Esophagus squamous epithelium (tissue), 5 donors: ENCODE measurements around the gene COX6A1. TPM values are rescaled to one million over a fixed set of nuclear protein-coding genes. Genes with fewer than 3 reads are reported as not detected.

Experiments
- DNase-seq: peaks from one replicate; lab custom pipeline; 2025; lab: John Stamatoyannopoulos, UW
- H3K27ac ChIP-seq, 4 donors: fragments of 200-600 bp; sonication (generic); one replicate each; pipeline ENCODE4 v1.5.1; 2016 to 2019; ENCODE audit warnings: mild to moderate bottlenecking in 1 of 4
- H3K27me3 ChIP-seq, 4 donors: fragments of 200-600 bp; sonication (generic); 1 replicate in 3 of 4; 2 replicates in 1 of 4; pipeline versions ENCODE4 v1.5.1 to v1.6.0; 2017 to 2021; ENCODE audit warnings: antibody characterized with exemption in 1 of 4
- H3K36me3 ChIP-seq, 3 donors: fragments of 200-600 bp; sonication (generic); one replicate each; pipeline ENCODE4 v1.5.1; 2016 to 2019
- H3K4me1 ChIP-seq, 3 donors: fragments of 200-600 bp; sonication (generic); one replicate each; pipeline ENCODE4 v1.5.1; 2017 to 2019
- H3K4me3 ChIP-seq, 4 donors: fragments of 200-600 bp; sonication (generic); 1 replicate in 3 of 4; 2 replicates in 1 of 4; pipeline ENCODE4 v1.5.1; 2016 to 2019; ENCODE audit warnings: mild to moderate bottlenecking in 2 of 4, moderate library complexity in 1 of 4
- H3K9me3 ChIP-seq, 3 donors: fragments of 200-600 bp; sonication (generic); one replicate each; pipeline ENCODE4 v1.5.1; 2016 to 2019
- CTCF ChIP-seq, 6 experiments: fragments of 450-650 bp in 4 of 6; fragments of 200-600 bp in 2 of 6; sonication (generic) in 2 of 6; IDR thresholded peaks; one replicate each; pipeline ENCODE4 v1.5.1; 2016 to 2019; ENCODE audit warnings: antibody characterized with exemption in 6 of 6, mild to moderate bottlenecking in 4 of 6, moderate library complexity in 4 of 6
- POLR2A ChIP-seq, 4 donors: fragments of 450-650 bp; IDR thresholded peaks; one replicate each; pipeline ENCODE4 v1.6.1; 2017; ENCODE audit warnings: antibody characterized with exemption in 4 of 4, mild to moderate bottlenecking in 4 of 4, moderate library complexity in 3 of 4
- WGBS, 2 donors: methylation state at CpG; one replicate each; pipeline ENCODE4 v1.1.5; 2018; 5-methylcytosine and 5-hydroxymethylcytosine counted together
- intact Hi-C: fragments of 100-400 bp; cut with DNase I; formaldehyde crosslinking; loops from one replicate; pipeline ENCODE4 v1.15.0; 2022
- total RNA-seq, 4 donors: library from RNA; depleted of rRNA; stranded (reverse); fragments of >200 nt; gene quantifications; one replicate each; pipeline ENCODE4 v1.1.0, GENCODE V29; 2016
- donor health status: DM: yes; HTN: yes; CAD: no.

COX6A1 gene
- total RNA-seq, 4 donors from 2014 or later, result 515 to 809 (median 685) TPM

GRCh38 chr12:120428597-120429229, 9.2 kb upstream of the COX6A1 start:
- H3K27ac ChIP-seq, result no peak overlapping the region
- no peaks in the 10 kb centered on the region for H3K36me3 ChIP-seq
- intact Hi-C loops, result no loop called here
- TF ChIP-seq POLR2A (IDR thresholded peaks at IDR 0.05), result no peak
- TF ChIP-seq CTCF (IDR thresholded peaks at IDR 0.05), result no peak
- H3K4me1 ChIP-seq, result peaks cover 0 to 9% (median 0%) of the 10 kb centered on the region in 3 donors
- H3K4me3 ChIP-seq, result no peak overlapping the region
- no peaks in the 10 kb centered on the region for H3K9me3 ChIP-seq
- H3K27me3 ChIP-seq, result peaks cover 0 to 7% (median 0%) of the 10 kb centered on the region in 4 donors
- no peak for DNase-seq
- WGBS, 2 donors, result 53 to 55% methylated on average over 8 of the region's 8 CpGs

GRCh38 chr12:120429368-120429767, 8.5 kb upstream of the COX6A1 start:
- TF ChIP-seq CTCF (IDR thresholded peaks at IDR 0.05) (no peak), POLR2A (IDR thresholded peaks at IDR 0.05) (no peak)
- 67 to 76% methylated on average over 7 of the region's 7 CpGs for WGBS, 2 donors
- no peak for DNase-seq
- Histone ChIP-seq H3K27me3 (peaks cover 0 to 7% (median 0%) of the 10 kb centered on the region in 4 donors), H3K27ac (no peak overlapping the region), H3K36me3 (no peaks in the 10 kb centered on the region), H3K9me3 (no peaks in the 10 kb centered on the region), H3K4me1 (peaks cover 0 to 9% (median 0%) of the 10 kb centered on the region in 3 donors), H3K4me3 (no peak overlapping the region)
- intact Hi-C loops, result no loop called here

- intact Hi-C loops, result loop anchor here (5.0 kb wide), 1 partner anchor 76 kb away; no protein-coding TSS in a partner anchor
- TF ChIP-seq CTCF (IDR thresholded peaks at IDR 0.05), result no peak
- TF ChIP-seq POLR2A (IDR thresholded peaks at IDR 0.05), result no peak
- DNase-seq, result no peak
- 53% methylated on average over 8 to 10 of the region's 10 CpGs for WGBS, 2 donors
- no peak overlapping the region for H3K27ac ChIP-seq
- H3K4me1 ChIP-seq, result peaks cover 0 to 14% (median 0%) of the 10 kb centered on the region in 3 donors
- H3K4me3 ChIP-seq, result no peak overlapping the region
- peaks cover 0 to 7% (median 0%) of the 10 kb centered on the region in 4 donors for H3K27me3 ChIP-seq
- H3K36me3 ChIP-seq, result no peaks in the 10 kb centered on the region
- H3K9me3 ChIP-seq, result no peaks in the 10 kb centered on the region
These were observed 5.0 kb upstream of the COX6A1 start for GRCh38 chr12:120432772-120433525.

GRCh38 chr12:120438495-120439198, 734 bp downstream of the COX6A1 start:
- H3K36me3 ChIP-seq, result peaks cover 0 to 38% (median 8%) of the 10 kb centered on the region in 3 donors
- H3K27ac ChIP-seq, result peak overlapping the region; percentile 87 to 96 (median 90)
- intact Hi-C loops, result no loop called here
- DNase-seq, result no peak
- peaks cover 12 to 25% (median 19%) of the 10 kb centered on the region in 3 donors for H3K4me1 ChIP-seq
- H3K9me3 ChIP-seq, result no peaks in the 10 kb centered on the region
- TF ChIP-seq POLR2A (IDR thresholded peaks at IDR 0.05) (no peak), CTCF (IDR thresholded peaks at IDR 0.05) (no peak)
- no peaks in the 10 kb centered on the region for H3K27me3 ChIP-seq
- peak overlapping the region; percentile 62 to 90 (median 80) for H3K4me3 ChIP-seq
- WGBS, 2 donors, result 26 to 31% methylated on average over 15 to 16 of the region's 17 CpGs
